Activated naive CD4-positive, alpha-beta T cell treated with anti-CD3 and anti-CD28 coated beads, Interleukin-2, amount 50 U/mL, for 24 hours (primary cell): Measurements from ENCODE around the gene WDR75.
"Not testable (repeated sequence)": the region's sequence is repeated elsewhere in the genome, so short reads cannot be mapped to it uniquely, and the experiment has no call there.

ENCODE experiments used
- H3K27ac Mint-ChIP-seq: one replicate; pipeline ENCODE4 v1.8.0; 2021; ENCODE audit warnings: mild to moderate bottlenecking, mixed read lengths
- H3K27me3 Mint-ChIP-seq: one replicate; pipeline ENCODE4 v1.8.0; 2021; ENCODE audit warnings: mixed read lengths
- H3K36me3 Mint-ChIP-seq: one replicate; pipeline ENCODE4 v1.8.0; 2021; ENCODE audit warnings: mixed read lengths
- H3K4me1 Mint-ChIP-seq: one replicate; pipeline ENCODE4 v1.8.0; 2021; ENCODE audit warnings: mixed read lengths
- H3K4me3 Mint-ChIP-seq: one replicate; pipeline ENCODE4 v1.8.0; 2021; ENCODE audit warnings: mild to moderate bottlenecking, mixed read lengths
- H3K9me3 Mint-ChIP-seq: one replicate; pipeline ENCODE4 v1.8.0; 2021; ENCODE audit warnings: mixed read lengths

The WDR75 gene

GRCh38 chr2:189474526-189474925 is 33.3 kb downstream of the WDR75 start:
- H3K4me3 Mint-ChIP-seq: no peak overlapping the region
- H3K9me3 Mint-ChIP-seq: no peaks in the 10 kb centered on the region
- no peaks in the 10 kb centered on the region for H3K4me1 Mint-ChIP-seq
- H3K27ac Mint-ChIP-seq: peak overlapping the region; percentile 35
- no peaks in the 10 kb centered on the region for H3K27me3 Mint-ChIP-seq
- peaks cover 29% of the 10 kb centered on the region for H3K36me3 Mint-ChIP-seq

GRCh38 chr2:189477756-189478155 is 36.5 kb downstream of the WDR75 start:
- Mint-ChIP-seq H3K4me3 (no peak overlapping the region), H3K36me3 (peaks cover 14% of the 10 kb centered on the region), H3K27me3 (no peaks in the 10 kb centered on the region), H3K27ac (peak overlapping the region; percentile 91), H3K9me3 (no peaks in the 10 kb centered on the region), H3K4me1 (no peaks in the 10 kb centered on the region)

GRCh38 chr2:189478289-189478688 is 37.0 kb downstream of the WDR75 start:
- not testable (repeated sequence) for H3K4me1 Mint-ChIP-seq, H3K27me3 Mint-ChIP-seq, H3K4me3 Mint-ChIP-seq, H3K27ac Mint-ChIP-seq, H3K9me3 Mint-ChIP-seq
- peaks cover 14% of the 10 kb centered on the region for H3K36me3 Mint-ChIP-seq

- H3K4me3 Mint-ChIP-seq: no peak overlapping the region
- no peaks in the 10 kb centered on the region for H3K4me1 Mint-ChIP-seq
- H3K9me3 Mint-ChIP-seq: no peaks in the 10 kb centered on the region
- peaks cover 6% of the 10 kb centered on the region for H3K36me3 Mint-ChIP-seq
- H3K27ac Mint-ChIP-seq: no peak overlapping the region
- no peaks in the 10 kb centered on the region for H3K27me3 Mint-ChIP-seq
Observed at GRCh38 chr2:189481071-189481470, 39.8 kb downstream of the WDR75 start.

GRCh38 chr2:189483571-189483970 is 42.3 kb downstream of the WDR75 start:
- Mint-ChIP-seq H3K4me1 (no peaks in the 10 kb centered on the region), H3K36me3 (peaks cover 1% of the 10 kb centered on the region), H3K9me3 (no peaks in the 10 kb centered on the region), H3K4me3 (no peak overlapping the region), H3K27me3 (no peaks in the 10 kb centered on the region), H3K27ac (no peak overlapping the region)

GRCh38 chr2:189483980-189484740 is 42.9 kb downstream of the WDR75 start:
- Mint-ChIP-seq H3K27ac (no peak overlapping the region), H3K27me3 (no peaks in the 10 kb centered on the region), H3K4me1 (no peaks in the 10 kb centered on the region), H3K4me3 (no peak overlapping the region), H3K9me3 (no peaks in the 10 kb centered on the region), H3K36me3 (no peaks in the 10 kb centered on the region)

- Mint-ChIP-seq H3K27ac (no peak overlapping the region), H3K27me3 (no peaks in the 10 kb centered on the region), H3K36me3 (no peaks in the 10 kb centered on the region), H3K4me1 (no peaks in the 10 kb centered on the region), H3K4me3 (no peak overlapping the region), H3K9me3 (no peaks in the 10 kb centered on the region)
Observed at GRCh38 chr2:189485146-189485545, 43.9 kb downstream of the WDR75 start.

GRCh38 chr2:189486237-189486770 is 45.0 kb downstream of the WDR75 start:
- Mint-ChIP-seq H3K36me3 (no peaks in the 10 kb centered on the region), H3K4me3 (no peak overlapping the region), H3K27me3 (peaks cover 2% of the 10 kb centered on the region), H3K4me1 (no peaks in the 10 kb centered on the region), H3K27ac (no peak overlapping the region), H3K9me3 (no peaks in the 10 kb centered on the region)

GRCh38 chr2:189487283-189488007 is 46.2 kb downstream of the WDR75 start:
- Mint-ChIP-seq H3K36me3 (no peaks in the 10 kb centered on the region), H3K27me3 (peaks cover 5% of the 10 kb centered on the region), H3K4me3 (no peak overlapping the region), H3K27ac (no peak overlapping the region), H3K9me3 (no peaks in the 10 kb centered on the region), H3K4me1 (no peaks in the 10 kb centered on the region)

- Mint-ChIP-seq H3K4me3 (no peak overlapping the region), H3K27me3 (peaks cover 5% of the 10 kb centered on the region), H3K36me3 (no peaks in the 10 kb centered on the region), H3K9me3 (no peaks in the 10 kb centered on the region), H3K4me1 (no peaks in the 10 kb centered on the region), H3K27ac (no peak overlapping the region)
Observed at GRCh38 chr2:189488008-189488310, 46.7 kb downstream of the WDR75 start.

GRCh38 chr2:189492451-189492850 is 51.2 kb downstream of the WDR75 start:
- peaks cover 2% of the 10 kb centered on the region for H3K36me3 Mint-ChIP-seq
- H3K4me3 Mint-ChIP-seq: no peak overlapping the region
- no peaks in the 10 kb centered on the region for H3K9me3 Mint-ChIP-seq
- H3K27ac Mint-ChIP-seq: no peak overlapping the region
- H3K4me1 Mint-ChIP-seq: no peaks in the 10 kb centered on the region
- H3K27me3 Mint-ChIP-seq: peaks cover 5% of the 10 kb centered on the region

- H3K9me3 Mint-ChIP-seq: no peaks in the 10 kb centered on the region
- no peak overlapping the region for H3K27ac Mint-ChIP-seq
- no peak overlapping the region for H3K4me3 Mint-ChIP-seq
- no peaks in the 10 kb centered on the region for H3K4me1 Mint-ChIP-seq
- H3K27me3 Mint-ChIP-seq: no peaks in the 10 kb centered on the region
- peaks cover 2% of the 10 kb centered on the region for H3K36me3 Mint-ChIP-seq
Observed at GRCh38 chr2:189498205-189498604, 56.9 kb downstream of the WDR75 start.

GRCh38 chr2:189499137-189499536 is 57.9 kb downstream of the WDR75 start:
- H3K27ac Mint-ChIP-seq: no peak overlapping the region
- H3K36me3 Mint-ChIP-seq: no peaks in the 10 kb centered on the region
- no peaks in the 10 kb centered on the region for H3K9me3 Mint-ChIP-seq
- no peaks in the 10 kb centered on the region for H3K4me1 Mint-ChIP-seq
- no peaks in the 10 kb centered on the region for H3K27me3 Mint-ChIP-seq
- H3K4me3 Mint-ChIP-seq: no peak overlapping the region

- Mint-ChIP-seq H3K36me3 (no peaks in the 10 kb centered on the region), H3K4me1 (peaks cover 7% of the 10 kb centered on the region), H3K4me3 (no peak overlapping the region), H3K27ac (no peak overlapping the region), H3K27me3 (no peaks in the 10 kb centered on the region), H3K9me3 (no peaks in the 10 kb centered on the region)
Observed at GRCh38 chr2:189500456-189501160, 59.3 kb downstream of the WDR75 start.

- no peak overlapping the region for H3K4me3 Mint-ChIP-seq
- no peak overlapping the region for H3K27ac Mint-ChIP-seq
- H3K4me1 Mint-ChIP-seq: peaks cover 14% of the 10 kb centered on the region
- no peaks in the 10 kb centered on the region for H3K27me3 Mint-ChIP-seq
- no peaks in the 10 kb centered on the region for H3K36me3 Mint-ChIP-seq
- H3K9me3 Mint-ChIP-seq: no peaks in the 10 kb centered on the region
Observed at GRCh38 chr2:189501487-189501886, 60.2 kb downstream of the WDR75 start.

GRCh38 chr2:189502714-189503113 is 61.4 kb downstream of the WDR75 start:
- Mint-ChIP-seq H3K9me3 (no peaks in the 10 kb centered on the region), H3K4me3 (no peak overlapping the region), H3K36me3 (no peaks in the 10 kb centered on the region), H3K4me1 (peaks cover 15% of the 10 kb centered on the region), H3K27me3 (no peaks in the 10 kb centered on the region), H3K27ac (no peak overlapping the region)
